ENCODE data around the gene TFF2. TPM values are rescaled to one million over a fixed set of nuclear protein-coding genes. Genes with fewer than 3 reads are reported as not detected.

TFF2 gene
- total RNA-seq, 1 experiment from 2014 or later: not detected

GRCh38 chr21:42375966-42376337, 25.2 kb upstream of the TFF2 start:
- intact Hi-C loops (cut with micrococcal nuclease; ENCODE audit: unreplicated experiment): no loop called here
- no TSS peak for BruUV-seq (replicated peaks)

GRCh38 chr21:42375506-42375905, 24.7 kb upstream of the TFF2 start:
- no peak overlapping the region for H3K4me3 Mint-ChIP-seq (ENCODE audit: low read depth, unreplicated experiment)
- CTCF ChIA-PET: no interaction called here
- intact Hi-C loops (cut with micrococcal nuclease; ENCODE audit: unreplicated experiment): no loop called here
- H3K9me3 Mint-ChIP-seq (ENCODE audit: low read depth, unreplicated experiment): no peaks in the 10 kb centered on the region
- no peak for DNase-seq
- no TSS peak for BruUV-seq (replicated peaks)
- H3K27me3 Mint-ChIP-seq (ENCODE audit: unreplicated experiment): no peaks in the 10 kb centered on the region
- no peak for TF ChIP-seq CTCF (IDR thresholded peaks at IDR 0.05; ENCODE audit: unreplicated experiment)
- no peak overlapping the region for H3K27ac Mint-ChIP-seq (ENCODE audit: unreplicated experiment)
- H3K36me3 Mint-ChIP-seq (ENCODE audit: insufficient read depth, unreplicated experiment): no peaks in the 10 kb centered on the region
- H3K4me1 Mint-ChIP-seq (ENCODE audit: low read depth, unreplicated experiment): peaks cover 7% of the 10 kb centered on the region

More at GRCh38 chr21:42375966-42376337, 25.2 kb upstream of the TFF2 start:
- Mint-ChIP-seq H3K36me3 (ENCODE audit: insufficient read depth, unreplicated experiment) (no peaks in the 10 kb centered on the region), H3K9me3 (ENCODE audit: low read depth, unreplicated experiment) (no peaks in the 10 kb centered on the region), H3K27me3 (ENCODE audit: unreplicated experiment) (no peaks in the 10 kb centered on the region), H3K4me1 (ENCODE audit: low read depth, unreplicated experiment) (peaks cover 7% of the 10 kb centered on the region), H3K27ac (ENCODE audit: unreplicated experiment) (no peak overlapping the region), H3K4me3 (ENCODE audit: low read depth, unreplicated experiment) (no peak overlapping the region)
- TF ChIP-seq CTCF (IDR thresholded peaks at IDR 0.05; ENCODE audit: unreplicated experiment): no peak
- no peak for DNase-seq
- CTCF ChIA-PET: no interaction called here

DNA sequence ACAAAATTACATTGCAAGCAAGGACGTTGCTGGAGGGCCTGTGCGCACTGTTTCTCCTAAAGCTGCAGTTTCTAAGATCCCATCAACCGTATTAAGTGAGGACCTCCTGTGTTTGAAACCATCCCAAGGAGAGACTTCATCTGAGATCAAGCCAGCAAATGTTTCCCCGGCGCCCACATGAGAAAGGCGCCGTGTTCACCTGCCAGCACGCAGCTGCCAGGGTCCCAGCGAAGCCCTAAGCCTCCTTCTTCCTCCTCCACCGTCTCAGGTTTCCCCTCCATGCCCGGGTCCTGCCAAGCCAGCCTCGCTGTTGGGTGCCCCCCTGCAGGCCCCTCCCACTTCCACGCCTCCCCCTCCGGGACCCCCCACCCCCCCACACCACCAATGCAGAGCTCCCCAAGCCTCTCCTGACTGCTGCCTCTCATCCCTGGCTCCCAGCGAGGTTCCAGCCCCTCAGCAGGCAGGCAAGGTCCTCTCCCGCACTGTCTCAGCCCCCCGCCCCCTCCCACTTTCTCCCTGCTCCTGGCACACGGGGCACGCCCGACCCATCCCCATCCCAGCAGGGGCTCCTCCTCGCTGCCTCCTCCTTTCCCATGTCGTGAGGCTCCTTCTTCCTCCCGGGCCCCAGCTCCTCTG, 24.2 kb upstream of the TFF2 start:
- H3K27ac Mint-ChIP-seq (ENCODE audit: unreplicated experiment): no peak overlapping the region
- no peaks in the 10 kb centered on the region for H3K36me3 Mint-ChIP-seq (ENCODE audit: insufficient read depth, unreplicated experiment)
- H3K27me3 Mint-ChIP-seq (ENCODE audit: unreplicated experiment): no peaks in the 10 kb centered on the region
- DNase-seq: no peak
- CTCF ChIA-PET: no interaction called here
- no peak overlapping the region for H3K4me3 Mint-ChIP-seq (ENCODE audit: low read depth, unreplicated experiment)
- H3K9me3 Mint-ChIP-seq (ENCODE audit: low read depth, unreplicated experiment): no peaks in the 10 kb centered on the region
- no peak for TF ChIP-seq CTCF (IDR thresholded peaks at IDR 0.05; ENCODE audit: unreplicated experiment)
- intact Hi-C loops (cut with micrococcal nuclease; ENCODE audit: unreplicated experiment): no loop called here
- no TSS peak for BruUV-seq (replicated peaks)
- H3K4me1 Mint-ChIP-seq (ENCODE audit: low read depth, unreplicated experiment): peaks cover 7% of the 10 kb centered on the region

DNA sequence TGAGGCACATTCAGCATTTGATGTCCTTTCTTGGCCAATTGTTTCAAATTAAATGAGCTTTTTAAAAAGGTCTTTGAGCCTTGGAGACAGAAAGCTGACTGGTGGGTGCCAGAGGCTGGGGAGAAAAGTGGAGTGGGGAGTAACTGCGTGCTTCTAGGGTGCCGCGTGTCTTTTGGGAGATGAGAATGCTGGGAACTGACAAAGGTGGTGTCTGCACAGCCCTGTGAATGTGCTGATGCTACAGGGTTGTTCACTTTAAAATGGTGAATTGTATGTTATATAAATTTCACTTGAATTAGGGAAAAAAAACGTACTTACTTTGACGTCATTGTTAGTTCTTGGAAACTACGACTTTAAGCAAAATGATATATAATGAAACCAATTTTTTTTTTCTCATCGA, 23.7 kb upstream of the TFF2 start:
- H3K27me3 Mint-ChIP-seq (ENCODE audit: unreplicated experiment): no peaks in the 10 kb centered on the region
- CTCF ChIA-PET: no interaction called here

More for the DNA sequence above, 23.7 kb upstream of the TFF2 start:
- no peak overlapping the region for H3K27ac Mint-ChIP-seq (ENCODE audit: unreplicated experiment)
- DNase-seq: no peak
- no peaks in the 10 kb centered on the region for H3K36me3 Mint-ChIP-seq (ENCODE audit: insufficient read depth, unreplicated experiment)
- no peak for TF ChIP-seq CTCF (IDR thresholded peaks at IDR 0.05; ENCODE audit: unreplicated experiment)
- no peak overlapping the region for H3K4me3 Mint-ChIP-seq (ENCODE audit: low read depth, unreplicated experiment)
- intact Hi-C loops (cut with micrococcal nuclease; ENCODE audit: unreplicated experiment): no loop called here
- peaks cover 7% of the 10 kb centered on the region for H3K4me1 Mint-ChIP-seq (ENCODE audit: low read depth, unreplicated experiment)
- H3K9me3 Mint-ChIP-seq (ENCODE audit: low read depth, unreplicated experiment): no peaks in the 10 kb centered on the region
- BruUV-seq (replicated peaks): no TSS peak

All from Calu3 (cell line).